Measurements from ENCODE around the gene DLG2. TPM values are rescaled to one million over a fixed set of nuclear protein-coding genes. Genes with fewer than 3 reads are reported as not detected.

The DLG2 gene
- total RNA-seq, 2 donors from 2014 or later, result 3.8 to 16.4 TPM

DNA sequence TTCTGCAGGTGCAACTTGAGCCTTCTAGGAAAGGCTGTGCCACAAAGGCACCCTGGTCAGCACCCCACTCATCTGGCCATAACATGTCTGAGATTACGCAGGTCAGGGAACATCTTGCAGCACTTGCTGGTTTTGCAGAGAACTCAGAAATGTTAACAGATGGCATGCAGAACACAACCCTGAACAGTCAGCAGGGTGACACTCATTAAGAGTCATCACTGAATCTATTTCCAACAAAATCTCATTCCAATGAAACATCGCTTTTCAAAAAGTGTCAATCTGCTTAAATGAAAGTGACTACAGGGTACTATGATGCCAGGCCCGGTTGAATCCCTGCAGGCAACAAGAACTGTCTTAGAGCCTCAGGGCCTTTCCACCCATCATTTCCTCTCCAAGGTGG lies 1971.2 kb downstream of the DLG2 start:
- TF ChIP-seq, protein P1, sequence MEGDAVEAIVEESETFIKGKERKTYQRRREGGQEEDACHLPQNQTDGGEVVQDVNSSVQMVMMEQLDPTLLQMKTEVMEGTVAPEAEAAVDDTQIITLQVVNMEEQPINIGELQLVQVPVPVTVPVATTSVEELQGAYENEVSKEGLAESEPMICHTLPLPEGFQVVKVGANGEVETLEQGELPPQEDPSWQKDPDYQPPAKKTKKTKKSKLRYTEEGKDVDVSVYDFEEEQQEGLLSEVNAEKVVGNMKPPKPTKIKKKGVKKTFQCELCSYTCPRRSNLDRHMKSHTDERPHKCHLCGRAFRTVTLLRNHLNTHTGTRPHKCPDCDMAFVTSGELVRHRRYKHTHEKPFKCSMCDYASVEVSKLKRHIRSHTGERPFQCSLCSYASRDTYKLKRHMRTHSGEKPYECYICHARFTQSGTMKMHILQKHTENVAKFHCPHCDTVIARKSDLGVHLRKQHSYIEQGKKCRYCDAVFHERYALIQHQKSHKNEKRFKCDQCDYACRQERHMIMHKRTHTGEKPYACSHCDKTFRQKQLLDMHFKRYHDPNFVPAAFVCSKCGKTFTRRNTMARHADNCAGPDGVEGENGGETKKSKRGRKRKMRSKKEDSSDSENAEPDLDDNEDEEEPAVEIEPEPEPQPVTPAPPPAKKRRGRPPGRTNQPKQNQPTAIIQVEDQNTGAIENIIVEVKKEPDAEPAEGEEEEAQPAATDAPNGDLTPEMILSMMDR (IDR thresholded peaks at IDR 0.05), result no peak
- no peaks in the 10 kb centered on the region for H3K27me3 ChIP-seq (replicated peaks; ENCODE audit: insufficient read depth)
- H3K27ac ChIP-seq, result no peak overlapping the region
- DNase-seq (ENCODE audit: low spot score) (no peak), ATAC-seq (ENCODE audit: insufficient number of reproducible peaks, low FRiP score, low read depth) (no peak)
- no peaks in the 10 kb centered on the region for H3K9me3 ChIP-seq
- H3K4me1 ChIP-seq (ENCODE audit: control insufficient read depth in 1 of 2, low read depth in 2 of 2), result no peaks in the 10 kb centered on the region
- no peak overlapping the region for H3K4me3 ChIP-seq
- no peaks in the 10 kb centered on the region for H3K36me3 ChIP-seq

DNA sequence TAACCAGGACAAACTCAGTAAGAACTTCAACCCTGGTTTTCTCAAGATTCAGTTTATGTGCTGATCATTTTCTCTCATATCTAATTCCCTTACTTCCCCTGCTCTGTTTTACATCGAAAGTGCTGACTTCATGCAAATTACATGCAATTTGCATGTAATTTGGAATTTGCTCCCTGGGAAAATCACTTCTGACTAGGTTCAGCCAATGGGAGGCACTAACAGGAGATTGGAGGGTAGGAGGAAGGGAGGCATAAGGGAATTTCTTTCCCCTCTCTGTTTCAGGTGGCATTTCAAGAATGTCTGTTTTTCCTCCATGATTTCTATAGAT lies 1977.7 kb downstream of the DLG2 start:
- no peak overlapping the region for H3K27ac ChIP-seq
- no peaks in the 10 kb centered on the region for H3K9me3 ChIP-seq
- H3K27me3 ChIP-seq (replicated peaks; ENCODE audit: insufficient read depth), result no peaks in the 10 kb centered on the region
- no peak overlapping the region for H3K4me3 ChIP-seq
- no peaks in the 10 kb centered on the region for H3K36me3 ChIP-seq
- TF ChIP-seq, protein P1 (IDR thresholded peaks at IDR 0.05), result no peak
- no peak for DNase-seq (ENCODE audit: low spot score)
- no peaks in the 10 kb centered on the region for H3K4me1 ChIP-seq (ENCODE audit: control insufficient read depth in 1 of 2, low read depth in 2 of 2)
- ATAC-seq (ENCODE audit: insufficient number of reproducible peaks, low FRiP score, low read depth), result no peak

DNA sequence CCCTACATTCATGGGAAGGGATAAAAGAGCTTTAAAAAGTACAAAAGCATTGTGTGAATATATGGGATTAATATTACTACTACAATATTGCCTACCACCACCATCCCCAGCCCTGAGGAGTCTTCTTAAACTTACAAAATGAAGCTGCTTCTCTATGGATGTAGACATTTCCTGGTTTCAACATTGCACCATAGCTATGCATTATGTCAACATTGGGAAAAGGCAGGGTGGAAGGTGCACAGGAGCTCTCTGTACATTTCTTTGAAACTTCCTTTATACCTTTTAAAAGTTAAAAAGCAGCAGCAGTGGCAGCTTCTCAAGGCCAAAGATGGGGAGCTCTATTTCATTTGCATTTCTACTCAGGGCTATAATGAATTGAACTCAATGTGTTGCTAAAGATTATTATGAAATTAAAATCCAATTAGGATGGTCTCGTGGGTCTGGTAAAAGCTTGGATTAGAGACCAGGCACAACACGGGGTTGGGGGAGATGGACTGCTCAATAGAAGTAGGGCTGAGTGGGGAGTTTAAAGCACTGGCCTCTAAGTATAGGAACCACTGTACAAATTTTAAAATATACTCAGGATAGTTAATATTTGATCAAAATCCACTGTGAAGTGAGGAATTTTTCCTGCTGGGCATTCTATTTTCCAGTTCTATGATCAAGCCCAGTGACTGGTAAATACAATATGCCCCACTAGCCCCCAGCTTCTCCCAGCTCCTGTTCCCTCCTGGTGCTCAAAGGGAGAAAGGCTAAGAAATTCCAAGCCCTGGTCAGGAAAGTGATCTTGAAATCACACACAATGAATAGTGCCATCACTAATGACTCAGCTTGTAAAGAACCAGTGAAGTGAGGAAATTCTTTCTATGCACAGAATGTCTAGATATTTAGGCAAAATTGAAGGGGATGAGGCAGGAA lies 1978.3 kb downstream of the DLG2 start:
- TF ChIP-seq, protein P1 (IDR thresholded peaks at IDR 0.05), result no peak
- no peaks in the 10 kb centered on the region for H3K9me3 ChIP-seq
- H3K27me3 ChIP-seq (replicated peaks; ENCODE audit: insufficient read depth), result no peaks in the 10 kb centered on the region
- DNase-seq (ENCODE audit: low spot score), result no peak
- no peaks in the 10 kb centered on the region for H3K4me1 ChIP-seq (ENCODE audit: control insufficient read depth in 1 of 2, low read depth in 2 of 2)
- no peak for ATAC-seq (ENCODE audit: insufficient number of reproducible peaks, low FRiP score, low read depth)
- H3K36me3 ChIP-seq, result no peaks in the 10 kb centered on the region
- no peak overlapping the region for H3K27ac ChIP-seq
- no peak overlapping the region for H3K4me3 ChIP-seq

DNA sequence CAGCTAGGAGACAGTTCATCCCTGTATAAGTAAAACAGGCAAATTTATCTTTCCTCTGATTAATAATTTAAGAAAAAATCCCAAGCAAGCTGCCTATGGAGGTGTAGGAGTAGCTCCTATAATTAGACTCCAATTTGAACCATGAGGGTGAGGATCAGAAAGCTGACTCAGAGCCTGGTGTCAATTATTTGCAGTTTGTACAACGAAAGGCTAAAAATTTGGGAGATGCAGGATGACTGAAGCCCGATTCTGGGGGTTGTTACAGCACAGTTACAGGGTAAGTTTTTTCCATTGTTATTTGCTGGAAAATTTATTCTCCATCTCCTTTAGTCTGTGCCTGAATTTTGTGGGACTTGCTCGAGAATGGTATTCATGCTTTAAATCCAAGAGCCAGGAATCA lies 1981.6 kb downstream of the DLG2 start:
- H3K4me1 ChIP-seq (ENCODE audit: control insufficient read depth in 1 of 2, low read depth in 2 of 2), result no peaks in the 10 kb centered on the region
- H3K9me3 ChIP-seq, result no peaks in the 10 kb centered on the region
- H3K36me3 ChIP-seq, result no peaks in the 10 kb centered on the region
- no peak for ATAC-seq (ENCODE audit: insufficient number of reproducible peaks, low FRiP score, low read depth)
- H3K27ac ChIP-seq, result no peak overlapping the region
- no peak for DNase-seq (ENCODE audit: low spot score)
- H3K4me3 ChIP-seq, result no peak overlapping the region
- no peaks in the 10 kb centered on the region for H3K27me3 ChIP-seq (replicated peaks; ENCODE audit: insufficient read depth)
- TF ChIP-seq, protein P1 (IDR thresholded peaks at IDR 0.05), result no peak

DNA sequence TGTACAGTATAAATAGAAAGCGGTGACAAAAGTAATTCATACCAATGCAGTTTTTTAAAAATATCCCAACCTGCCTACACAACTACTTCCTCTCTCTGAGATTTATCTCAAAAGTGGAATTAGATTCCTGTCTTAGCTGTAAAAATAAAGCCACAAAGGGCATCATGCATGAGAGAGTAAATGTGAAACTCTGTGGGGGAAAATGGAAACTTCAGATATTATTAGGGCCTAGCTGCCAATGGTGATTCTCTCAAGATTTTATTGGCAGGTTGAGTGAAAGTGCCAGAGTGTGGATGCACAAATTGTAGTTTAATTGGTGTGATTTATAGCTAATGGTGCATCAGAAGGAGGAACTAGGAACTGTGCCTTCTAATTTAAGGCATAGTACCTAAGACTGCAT lies 1984.0 kb downstream of the DLG2 start:
- ATAC-seq (ENCODE audit: insufficient number of reproducible peaks, low FRiP score, low read depth) (no peak), DNase-seq (ENCODE audit: low spot score) (no peak)
- Histone ChIP-seq H3K9me3 (no peaks in the 10 kb centered on the region), H3K27me3 (replicated peaks; ENCODE audit: insufficient read depth) (no peaks in the 10 kb centered on the region), H3K27ac (no peak overlapping the region), H3K4me1 (ENCODE audit: control insufficient read depth in 1 of 2, low read depth in 2 of 2) (no peaks in the 10 kb centered on the region), H3K36me3 (no peaks in the 10 kb centered on the region), H3K4me3 (no peak overlapping the region)
- TF ChIP-seq, protein P1 (IDR thresholded peaks at IDR 0.05), result no peak

Measured in thoracic aorta (tissue), 2 donors.